Measurements from ENCODE around the gene BTN2A1. TPM values are rescaled to one million over a fixed set of nuclear protein-coding genes. Genes with fewer than 3 reads are reported as not detected.
"Not testable (repeated sequence)": the region's sequence is repeated elsewhere in the genome, so short reads cannot be mapped to it uniquely, and the experiment has no call there.

Gene BTN2A1
- total RNA-seq, 1 experiment from 2014 or later: 10.4 TPM

DNA sequence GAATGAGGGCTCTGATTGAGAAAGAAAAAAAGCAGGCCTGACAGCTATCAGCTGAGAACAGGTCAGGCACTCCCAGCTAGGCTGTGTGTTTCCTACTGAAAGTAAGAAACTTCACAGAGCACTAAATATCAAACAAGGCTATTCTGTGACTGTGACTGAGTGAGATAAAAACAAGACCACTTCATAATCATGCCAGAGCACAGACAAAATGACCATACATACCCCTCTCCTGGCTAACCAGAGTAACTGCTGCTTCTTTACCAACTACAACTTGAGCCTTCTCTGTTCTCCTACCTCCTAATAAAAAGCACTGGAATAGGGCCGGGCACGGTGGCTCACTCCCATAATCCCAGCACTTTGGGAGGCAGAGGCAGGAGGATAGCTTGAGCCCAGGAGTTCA, 35.5 kb downstream of the BTN2A1 start:
- peak; percentile 8 for DNase-seq (ENCODE audit: low spot score)

DNA sequence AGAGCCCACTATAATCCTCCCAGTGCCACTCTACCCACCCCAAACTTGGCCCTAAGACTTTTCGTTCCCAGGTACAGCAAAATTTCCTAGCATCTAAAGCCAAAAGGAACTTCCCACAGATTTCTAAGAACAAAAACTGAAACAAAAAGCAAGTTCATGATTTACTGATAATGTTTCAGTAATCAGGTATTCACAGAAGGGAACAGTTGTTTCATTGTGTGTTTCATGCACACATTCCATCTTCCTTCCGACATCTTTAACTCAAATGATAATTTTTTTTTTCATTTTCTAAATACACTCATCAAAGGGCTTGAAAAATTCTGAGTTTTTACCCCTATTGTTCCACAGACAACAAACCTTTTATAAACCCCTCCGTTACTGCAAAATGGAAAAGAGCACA, 36.4 kb downstream of the BTN2A1 start:
- DNase-seq (ENCODE audit: low spot score): no peak

GRCh38 chr6:26495281-26495680, 37.5 kb downstream of the BTN2A1 start:
- DNase-seq (ENCODE audit: low spot score): no peak

DNA sequence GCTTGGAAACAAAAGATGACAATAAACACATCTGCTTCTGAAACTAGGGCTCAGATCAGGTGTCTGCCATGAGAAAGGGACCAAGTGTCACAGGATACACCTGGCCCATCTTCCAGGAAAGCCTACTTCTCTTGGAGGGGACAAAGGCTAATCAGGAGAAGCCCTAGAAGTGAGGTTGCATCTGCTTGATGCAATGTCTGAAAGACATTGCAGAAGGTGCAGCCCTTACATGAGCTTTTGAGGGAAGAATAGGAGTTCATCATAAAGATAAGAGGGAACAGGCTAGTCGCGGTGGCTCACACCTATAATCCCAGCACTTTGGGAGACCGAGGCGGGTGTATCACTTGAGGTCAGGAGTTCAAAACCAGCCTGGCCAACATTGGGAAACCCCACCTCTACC, 39.9 kb downstream of the BTN2A1 start:
- no peak for DNase-seq (ENCODE audit: low spot score)

- DNase-seq (ENCODE audit: low spot score): no peak
Observed at GRCh38 chr6:26500102-26500501, 42.3 kb downstream of the BTN2A1 start, which contains the start of gene BTN1A1. TSS of gene BTN1A1 (plus strand) at chr6:26500303. CDS start at chr6:26501287, 984 bp downstream.

DNA sequence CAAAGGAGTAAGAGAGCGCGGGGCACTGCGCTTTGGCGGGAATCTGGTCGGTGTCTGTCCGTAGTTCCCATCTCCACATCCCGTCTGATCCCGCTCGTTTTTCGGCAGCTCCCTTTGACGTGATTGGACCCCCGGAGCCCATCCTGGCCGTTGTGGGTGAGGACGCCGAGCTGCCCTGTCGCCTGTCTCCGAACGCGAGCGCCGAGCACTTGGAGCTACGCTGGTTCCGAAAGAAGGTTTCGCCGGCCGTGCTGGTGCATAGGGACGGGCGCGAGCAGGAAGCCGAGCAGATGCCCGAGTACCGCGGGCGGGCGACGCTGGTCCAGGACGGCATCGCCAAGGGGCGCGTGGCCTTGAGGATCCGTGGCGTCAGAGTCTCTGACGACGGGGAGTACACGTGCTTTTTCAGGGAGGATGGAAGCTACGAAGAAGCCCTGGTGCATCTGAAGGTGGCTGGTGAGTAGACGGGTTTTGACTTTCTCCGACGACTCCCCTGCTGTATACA, 43.8 kb downstream of the BTN2A1 start:
- DNase-seq (ENCODE audit: low spot score): no peak

GRCh38 chr6:26502165-26502564, 44.4 kb downstream of the BTN2A1 start:
- no peak for DNase-seq (ENCODE audit: low spot score)

DNA sequence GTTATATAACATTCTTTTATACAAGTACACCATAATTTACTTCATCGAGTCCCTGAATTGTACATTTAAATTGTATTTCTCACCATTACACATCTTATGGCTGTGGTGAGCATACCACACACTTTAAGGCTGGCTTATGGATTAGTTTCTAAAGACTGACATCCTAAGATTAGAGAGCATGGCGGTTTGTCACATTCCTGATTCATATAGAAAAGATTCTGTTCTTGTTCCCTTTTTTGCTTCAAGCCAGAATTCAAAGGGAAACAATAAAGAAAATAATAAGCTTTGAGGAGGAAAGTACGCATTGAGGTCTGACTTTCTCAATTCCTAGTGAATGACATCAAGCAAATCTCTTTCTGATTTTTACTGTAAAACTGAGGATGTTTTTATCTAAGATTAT, 44.9 kb downstream of the BTN2A1 start:
- no peak for DNase-seq (ENCODE audit: low spot score)

DNA sequence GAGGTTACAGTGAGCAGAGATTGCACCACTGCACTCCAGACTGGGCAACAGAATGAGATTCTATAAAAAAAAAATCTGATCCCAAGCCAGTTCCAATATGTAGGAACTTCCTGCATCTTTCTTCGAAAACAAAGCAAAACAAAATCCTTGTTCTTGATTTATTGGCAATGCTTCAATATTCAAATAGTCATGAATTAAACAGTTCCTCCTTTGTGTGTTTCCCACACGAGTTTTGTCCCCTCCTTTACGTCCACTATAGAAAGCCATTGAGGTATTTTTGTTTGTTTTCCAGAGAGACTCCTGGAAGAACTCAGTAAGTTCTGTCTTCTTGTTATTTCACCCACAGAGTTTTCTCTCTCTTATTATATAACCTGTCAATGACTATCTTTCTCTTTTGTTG, 49.9 kb downstream of the BTN2A1 start:
- no peak for DNase-seq (ENCODE audit: low spot score)

DNA sequence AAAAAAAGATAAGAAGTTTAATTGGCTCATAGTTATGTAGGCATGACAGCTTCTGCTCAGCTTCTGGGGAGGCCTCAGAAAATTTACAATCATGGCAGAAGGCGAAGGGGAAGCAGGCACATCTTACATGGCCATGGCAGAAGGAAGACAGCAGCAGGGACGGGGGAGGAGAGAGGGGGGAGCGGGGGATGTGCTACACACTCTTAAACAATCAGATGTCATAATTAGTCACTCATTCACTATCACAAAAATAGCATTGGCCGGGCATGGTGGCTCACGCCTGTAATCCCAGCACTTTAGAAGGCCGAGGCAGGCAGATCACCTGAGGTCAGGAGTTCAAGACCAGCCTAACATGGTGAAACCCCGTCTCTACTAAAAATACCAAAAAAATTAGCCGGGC, 53.3 kb downstream of the BTN2A1 start:
- not testable (repeated sequence) for DNase-seq (ENCODE audit: low spot score)

GRCh38 chr6:26514984-26515383, 57.2 kb downstream of the BTN2A1 start:
- no peak for DNase-seq (ENCODE audit: low spot score)

- DNase-seq (ENCODE audit: low spot score): no peak
Observed at GRCh38 chr6:26516481-26517427, 59.0 kb downstream of the BTN2A1 start.

Other genes starting within 250 kb of the BTN2A1 start
- 29.6 and 32.0 TPM in 2 replicates for gene BTN3A2, start 92.8 kb upstream of the BTN2A1 start, total RNA-seq (2014; rRNA removed; shearing (Covaris generic))
- gene BTN2A2, start 74.8 kb upstream of the BTN2A1 start, total RNA-seq (2014; rRNA removed; shearing (Covaris generic)): 3.6 and 6.2 TPM in 2 replicates
- gene BTN3A1, start 55.7 kb upstream of the BTN2A1 start, total RNA-seq (2014; rRNA removed; shearing (Covaris generic)): 26.6 and 29.0 TPM in 2 replicates
- 15.3 and 20.6 TPM in 2 replicates for gene BTN3A3, start 17.5 kb upstream of the BTN2A1 start, total RNA-seq (2014; rRNA removed; shearing (Covaris generic))
- gene BTN1A1, start 42.3 kb downstream of the BTN2A1 start, total RNA-seq (2014; rRNA removed; shearing (Covaris generic)): not detected in 2 replicates
- 88.8 and 104 TPM in 2 replicates for gene HMGN4, start 80.4 kb downstream of the BTN2A1 start, total RNA-seq (2014; rRNA removed; shearing (Covaris generic))
- gene ABT1, start 139.0 kb downstream of the BTN2A1 start, total RNA-seq (2014; rRNA removed; shearing (Covaris generic)): 15.0 and 15.2 TPM in 2 replicates
- 10.4 and 17.1 TPM in 2 replicates for gene ZNF322, start 201.8 kb downstream of the BTN2A1 start, total RNA-seq (2014; rRNA removed; shearing (Covaris generic))